Suprapubic skin (tissue), 4 donors: Measurements from ENCODE around the gene CLEC16A. TPM values are rescaled to one million over a fixed set of nuclear protein-coding genes. Genes with fewer than 3 reads are reported as not detected.

Experiments
- DNase-seq, 2 donors: peaks; one replicate each; pipeline ENCODE4 v3.0.0-alpha.2; 2019; ENCODE audit warnings: low spot score in 2 of 2
- H3K27ac ChIP-seq: fragments of 200-600 bp; sonication (generic); one replicate; pipeline ENCODE4 v1.5.1; 2019
- H3K27me3 ChIP-seq: fragments of 200-600 bp; sonication (generic); one replicate; pipeline ENCODE4 v1.5.1; 2019
- H3K36me3 ChIP-seq: fragments of 200-600 bp; sonication (generic); one replicate; pipeline ENCODE4 v1.5.1; 2019
- H3K4me1 ChIP-seq: fragments of 200-600 bp; sonication (generic); one replicate; pipeline ENCODE4 v1.5.1; 2019
- H3K4me3 ChIP-seq: fragments of 200-600 bp; sonication (generic); one replicate; pipeline ENCODE4 v1.5.1; 2019; ENCODE audit warnings: mild to moderate bottlenecking
- H3K9me3 ChIP-seq: fragments of 200-600 bp; sonication (generic); one replicate; pipeline ENCODE4 v1.5.1; 2019
- CTCF ChIP-seq, 2 donors: fragments of 200-600 bp in 1 of 2; fragments of 450-650 bp in 1 of 2; sonication (generic) in 1 of 2; IDR thresholded peaks; one replicate each; pipeline ENCODE4 v1.5.1; 2016 to 2019; ENCODE audit warnings: antibody characterized with exemption in 2 of 2, mild to moderate bottlenecking in 1 of 2, moderate library complexity in 1 of 2
- EP300 ChIP-seq: sonication (generic); formaldehyde crosslinking; IDR thresholded peaks from one replicate; pipeline ENCODE4 v1.6.1; 2017; ENCODE audit warnings: antibody characterized with exemption
- POLR2A ChIP-seq, 2 donors: fragments of 450-650 bp; IDR thresholded peaks; one replicate each; pipeline ENCODE4 v1.6.1; 2017; ENCODE audit warnings: antibody characterized with exemption in 2 of 2, mild to moderate bottlenecking in 2 of 2, moderate library complexity in 2 of 2
- POLR2AphosphoS5 ChIP-seq, 3 donors: sonication (generic); formaldehyde crosslinking; IDR thresholded peaks; one replicate each; pipeline ENCODE4 v1.6.1; 2017; ENCODE audit warnings: antibody characterized with exemption in 3 of 3
- WGBS: methylation state at CpG from one replicate; pipeline ENCODE4 v1.1.5; 2018; 5-methylcytosine and 5-hydroxymethylcytosine counted together
- total RNA-seq, 4 donors: library from RNA; depleted of rRNA; stranded (reverse); fragments of >200 nt; gene quantifications; one replicate each; pipeline ENCODE4 v1.1.0, GENCODE V29; 2016

The CLEC16A gene
- total RNA-seq, 4 donors from 2014 or later = 37.2 to 62.3 (median 39.0) TPM

- Histone ChIP-seq H3K27me3 (peaks cover 26% of the 10 kb centered on the region), H3K4me3 (no peak overlapping the region), H3K4me1 (peaks cover 10% of the 10 kb centered on the region), H3K9me3 (no peaks in the 10 kb centered on the region), H3K27ac (no peak overlapping the region), H3K36me3 (no peaks in the 10 kb centered on the region)
- no peak for DNase-seq
- 91% methylated on average over 10 of the region's 11 CpGs for WGBS
- no peak for TF ChIP-seq CTCF (IDR thresholded peaks at IDR 0.05)
- no peak for TF ChIP-seq POLR2A (IDR thresholded peaks at IDR 0.05)
- no peak for TF ChIP-seq EP300
These were observed 265.9 kb downstream of the CLEC16A start for GRCh38 chr16:11210260-11210659.

- no peak for DNase-seq
- no peaks in the 10 kb centered on the region for H3K9me3 ChIP-seq
- no peak for TF ChIP-seq POLR2A (IDR thresholded peaks at IDR 0.05)
- TF ChIP-seq POLR2AphosphoS5 (IDR thresholded peaks at IDR 0.05) = no peak
- no peak for TF ChIP-seq EP300
- WGBS = 74% methylated on average over 16 of the region's 16 CpGs
- no peak overlapping the region for H3K27ac ChIP-seq
- peaks cover 26% of the 10 kb centered on the region for H3K27me3 ChIP-seq
- no peaks in the 10 kb centered on the region for H3K36me3 ChIP-seq
- no peak overlapping the region for H3K4me3 ChIP-seq
- peaks cover 7% of the 10 kb centered on the region for H3K4me1 ChIP-seq
These were observed 267.0 kb downstream of the CLEC16A start for GRCh38 chr16:11211061-11211976.

- Histone ChIP-seq H3K36me3 (no peaks in the 10 kb centered on the region), H3K27ac (no peak overlapping the region), H3K9me3 (no peaks in the 10 kb centered on the region), H3K4me1 (peaks cover 3% of the 10 kb centered on the region), H3K4me3 (no peak overlapping the region), H3K27me3 (peaks cover 26% of the 10 kb centered on the region)
- DNase-seq = no peak
- 42% methylated on average over 16 of the region's 16 CpGs for WGBS
- TF ChIP-seq POLR2AphosphoS5 (IDR thresholded peaks at IDR 0.05) (no peak), CTCF (IDR thresholded peaks at IDR 0.05) (no peak), POLR2A (IDR thresholded peaks at IDR 0.05) (no peak), EP300 (no peak)
These were observed 267.8 kb downstream of the CLEC16A start for GRCh38 chr16:11211977-11212797.

- no peak for TF ChIP-seq POLR2A (IDR thresholded peaks at IDR 0.05)
- TF ChIP-seq POLR2AphosphoS5 (IDR thresholded peaks at IDR 0.05) = no peak
- TF ChIP-seq CTCF (IDR thresholded peaks at IDR 0.05) = no peak
- TF ChIP-seq EP300 = no peak
- Histone ChIP-seq H3K27ac (no peak overlapping the region), H3K9me3 (peaks cover 2% of the 10 kb centered on the region), H3K4me1 (peaks cover 3% of the 10 kb centered on the region), H3K27me3 (peaks cover 26% of the 10 kb centered on the region), H3K36me3 (no peaks in the 10 kb centered on the region), H3K4me3 (no peak overlapping the region)
- no peak for DNase-seq
- WGBS = 56% methylated on average over 13 of the region's 16 CpGs
These were observed 268.4 kb downstream of the CLEC16A start for GRCh38 chr16:11212798-11213196.

DNA sequence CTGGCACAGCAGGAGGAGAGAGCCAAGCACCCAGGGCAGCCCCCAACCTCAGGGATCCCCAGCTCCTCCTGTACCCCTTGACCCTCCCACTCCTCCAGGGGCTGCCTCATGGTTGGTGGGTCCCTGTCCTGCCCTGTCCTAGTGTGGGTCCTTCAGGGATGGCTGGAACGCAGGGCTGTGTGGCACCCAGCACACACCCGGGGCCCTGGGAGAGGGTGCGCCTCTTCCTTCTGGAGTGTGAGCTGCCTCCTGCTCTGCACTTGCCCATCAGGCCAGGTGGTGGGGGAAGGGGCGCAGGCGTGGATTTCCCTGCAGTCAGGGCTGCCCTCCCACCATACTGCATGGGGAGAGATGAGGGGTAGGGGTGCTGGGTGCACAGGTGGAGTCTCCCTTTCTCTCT lies 269.0 kb downstream of the CLEC16A start:
- H3K36me3 ChIP-seq = no peaks in the 10 kb centered on the region
- DNase-seq = no peak
- peaks cover 3% of the 10 kb centered on the region for H3K4me1 ChIP-seq
- TF ChIP-seq EP300 = no peak
- TF ChIP-seq POLR2AphosphoS5 (IDR thresholded peaks at IDR 0.05) = no peak
- no peak for TF ChIP-seq CTCF (IDR thresholded peaks at IDR 0.05)
- no peak for TF ChIP-seq POLR2A (IDR thresholded peaks at IDR 0.05)
- WGBS = 73% methylated on average over 2 of the region's 5 CpGs
- no peak overlapping the region for H3K27ac ChIP-seq
- H3K4me3 ChIP-seq = no peak overlapping the region
- peaks cover 2% of the 10 kb centered on the region for H3K9me3 ChIP-seq
- peaks cover 26% of the 10 kb centered on the region for H3K27me3 ChIP-seq
